Activated T-helper 1 cell treated with anti-CD3 and anti-CD28 coated beads, Interleukin-2, amount 50 U/mL, for 16 hours (primary cell): ENCODE results near the gene MYL5.
"Not testable (repeated sequence)": the region's sequence is repeated elsewhere in the genome, so short reads cannot be mapped to it uniquely, and the experiment has no call there.

ENCODE experiments used
- DNase-seq, 2 donors: peaks; one replicate each; pipeline ENCODE4 v3.0.0-alpha.2; 2020; ENCODE audit warnings: low read depth in 1 of 2, low spot score in 1 of 2

The MYL5 gene

GRCh38 chr4:656436-657337, 17.7 kb upstream of the MYL5 start:
- no peak for DNase-seq

GRCh38 chr4:657338-657833, 17.0 kb upstream of the MYL5 start:
- no peak for DNase-seq

GRCh38 chr4:657834-658667, 16.3 kb upstream of the MYL5 start:
- DNase-seq = no peak

DNA sequence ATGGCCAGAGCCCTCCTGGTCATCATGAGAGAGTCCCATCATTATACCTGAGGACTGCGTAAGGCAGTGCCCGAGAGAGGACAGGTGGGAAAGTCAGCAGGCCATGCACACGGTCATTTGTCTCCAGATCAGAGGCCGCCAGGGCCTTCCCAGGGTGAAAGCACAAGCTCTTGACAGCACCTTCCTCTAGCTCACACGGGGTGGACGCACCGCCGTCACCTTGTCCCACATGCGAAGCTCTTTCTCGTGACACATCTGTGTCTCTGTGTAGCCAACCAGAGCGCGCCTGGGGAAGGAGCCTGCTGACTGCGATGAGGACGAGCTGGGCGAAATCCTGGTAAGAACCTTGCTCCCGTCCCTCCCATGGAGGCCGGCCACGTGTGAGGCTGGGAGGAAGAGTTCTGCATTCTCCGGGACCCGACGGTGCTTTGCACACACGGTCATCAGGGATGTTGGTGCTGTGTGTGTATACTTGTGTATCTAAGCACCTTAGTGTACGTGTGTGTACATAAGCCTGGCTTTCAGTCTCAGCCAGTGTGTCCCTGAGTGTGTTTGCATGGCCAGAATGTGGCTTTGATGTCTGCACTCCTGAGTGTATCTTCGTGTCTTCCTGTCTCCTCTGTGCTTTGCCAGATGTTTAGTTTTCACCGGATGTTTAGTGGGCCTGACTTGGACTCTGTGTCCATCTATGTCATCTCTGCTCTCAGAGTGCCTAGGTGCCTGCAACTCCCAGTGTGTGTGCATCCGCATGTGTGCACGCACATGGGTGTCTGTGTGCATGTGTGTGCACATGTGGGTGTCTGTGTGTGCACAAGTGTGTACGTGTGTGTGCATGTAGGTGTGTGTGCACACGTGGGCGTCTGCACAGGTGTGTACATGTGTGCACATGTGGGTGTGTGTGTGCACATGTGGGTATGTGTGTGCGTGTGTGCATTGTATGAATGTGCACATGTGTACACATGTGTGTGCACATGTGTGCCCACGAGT, 15.4 kb upstream of the MYL5 start:
- DNase-seq = no peak

DNA sequence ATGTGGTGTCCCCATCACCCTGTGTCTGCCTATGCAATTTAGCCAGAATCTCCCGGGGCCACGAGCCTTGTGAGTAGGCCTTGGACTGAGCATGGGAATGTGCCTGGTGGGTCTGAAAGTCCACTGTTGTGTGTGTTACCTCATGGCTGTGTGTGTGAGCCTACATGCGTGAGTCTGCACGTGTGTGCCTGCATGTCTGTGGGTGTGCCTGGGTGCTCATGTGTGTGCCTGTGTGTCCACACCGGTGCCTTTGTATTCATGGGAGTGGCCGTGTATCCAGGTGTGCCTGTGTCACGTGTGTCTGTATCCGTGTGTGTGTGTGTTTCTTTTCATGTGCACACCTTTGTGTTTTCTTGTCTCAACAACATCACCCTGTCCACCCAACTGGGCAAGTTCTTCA, 14.5 kb upstream of the MYL5 start:
- no peak for DNase-seq

GRCh38 chr4:660401-660800, 13.9 kb upstream of the MYL5 start:
- DNase-seq = no peak

GRCh38 chr4:661231-661630, 13.1 kb upstream of the MYL5 start:
- no peak for DNase-seq

GRCh38 chr4:661881-662761, 12.2 kb upstream of the MYL5 start:
- no peak for DNase-seq

GRCh38 chr4:663046-663437, 11.3 kb upstream of the MYL5 start:
- no peak for DNase-seq

- DNase-seq = peak; percentile 53 to 65
These were observed 10.6 kb upstream of the MYL5 start for GRCh38 chr4:663438-664428.

- no peak for DNase-seq
These were observed 9.6 kb upstream of the MYL5 start for GRCh38 chr4:664713-665231.

DNA sequence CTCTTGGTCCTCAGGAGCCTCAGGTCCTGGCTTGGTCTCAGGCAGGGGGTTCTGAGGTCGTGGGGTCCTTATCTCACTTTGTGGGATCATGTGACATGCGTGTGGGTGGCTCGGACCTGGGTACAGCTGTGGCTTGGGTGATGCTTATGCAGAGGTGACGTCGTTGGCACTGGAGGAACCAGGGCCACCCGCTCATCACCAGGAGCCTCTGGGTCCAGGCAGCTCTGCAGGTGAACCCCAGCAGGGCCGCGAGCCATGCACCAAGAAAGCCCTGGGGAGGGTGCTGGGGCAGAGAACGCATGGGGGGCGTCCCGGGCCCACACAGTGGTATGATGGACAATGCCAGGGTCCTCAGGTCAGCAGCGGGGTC, 9.0 kb upstream of the MYL5 start:
- DNase-seq = no peak

DNA sequence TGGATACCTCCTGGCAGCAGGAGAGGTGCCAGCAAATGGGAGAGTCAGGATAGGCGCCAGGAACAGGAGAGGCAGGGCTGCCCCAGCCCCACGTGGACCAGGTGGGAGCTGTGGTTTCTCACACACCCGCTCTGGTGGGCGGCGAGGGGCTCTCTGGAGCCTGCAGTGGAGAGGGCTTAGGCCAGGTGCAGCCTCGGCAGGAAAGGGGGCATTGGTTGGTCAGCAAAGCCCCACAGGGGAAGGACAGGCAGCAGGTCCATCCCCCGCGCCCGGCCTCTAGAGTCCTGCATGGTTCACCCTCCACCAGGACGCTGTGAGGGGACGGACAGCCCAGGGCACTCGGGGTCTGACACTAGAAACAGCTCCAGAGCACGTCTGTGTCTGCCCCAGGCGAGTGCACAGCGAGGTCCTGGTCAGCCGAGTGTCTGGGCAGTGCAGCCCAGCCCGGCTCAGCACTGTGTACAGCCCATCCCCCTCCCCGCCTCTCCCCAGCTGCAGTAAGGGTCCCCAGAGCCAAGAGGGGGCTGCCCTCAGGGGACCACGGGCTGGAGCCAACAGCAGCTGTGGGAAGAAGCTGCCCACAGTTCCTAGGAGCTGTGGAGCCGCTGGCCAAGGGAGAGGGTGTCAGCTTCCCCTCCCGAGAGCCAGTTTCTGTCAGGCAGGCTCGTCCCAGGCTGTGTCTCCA, 8.4 kb upstream of the MYL5 start:
- DNase-seq = no peak

DNA sequence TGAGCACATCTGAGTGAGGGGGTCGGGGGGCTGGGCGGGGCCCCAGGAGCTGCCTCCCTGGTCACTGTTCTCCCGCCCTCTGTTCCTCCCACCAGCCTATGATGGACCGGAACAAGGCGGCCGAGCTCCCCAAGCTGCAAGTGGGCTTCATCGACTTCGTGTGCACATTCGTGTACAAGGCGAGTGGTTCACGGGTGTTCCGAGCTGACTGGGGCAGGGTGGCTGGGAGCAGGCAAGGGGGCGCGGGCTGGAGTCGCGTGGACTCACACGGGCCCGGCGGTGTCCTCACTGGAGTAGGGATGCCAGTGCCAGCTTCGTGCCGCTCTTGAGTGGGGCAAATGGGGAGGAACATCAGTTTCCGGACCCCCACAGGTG, 7.9 kb upstream of the MYL5 start:
- no peak for DNase-seq

GRCh38 chr4:666822-667544, 7.4 kb upstream of the MYL5 start:
- DNase-seq = no peak

GRCh38 chr4:667545-667925, 6.8 kb upstream of the MYL5 start:
- DNase-seq = no peak

GRCh38 chr4:668219-668618, 6.1 kb upstream of the MYL5 start:
- DNase-seq = not testable (repeated sequence)
